Pons (tissue), 1 donor: ENCODE measurements around the gene RNGTT.
A peak's percentile ranks its signal among the peaks of the same experiment; 100 is the strongest.
"Not testable (repeated sequence)": the region's sequence is repeated elsewhere in the genome, so short reads cannot be mapped to it uniquely, and the experiment has no call there.

Experiments
- DNase-seq: peaks from one replicate; pipeline ENCODE4 v3.0.0-alpha.2; 2016; ENCODE audit warnings: low spot score

RNGTT gene

GRCh38 chr6:88910922-88911778 is 52.3 kb downstream of the RNGTT start:
- no peak for DNase-seq

DNA sequence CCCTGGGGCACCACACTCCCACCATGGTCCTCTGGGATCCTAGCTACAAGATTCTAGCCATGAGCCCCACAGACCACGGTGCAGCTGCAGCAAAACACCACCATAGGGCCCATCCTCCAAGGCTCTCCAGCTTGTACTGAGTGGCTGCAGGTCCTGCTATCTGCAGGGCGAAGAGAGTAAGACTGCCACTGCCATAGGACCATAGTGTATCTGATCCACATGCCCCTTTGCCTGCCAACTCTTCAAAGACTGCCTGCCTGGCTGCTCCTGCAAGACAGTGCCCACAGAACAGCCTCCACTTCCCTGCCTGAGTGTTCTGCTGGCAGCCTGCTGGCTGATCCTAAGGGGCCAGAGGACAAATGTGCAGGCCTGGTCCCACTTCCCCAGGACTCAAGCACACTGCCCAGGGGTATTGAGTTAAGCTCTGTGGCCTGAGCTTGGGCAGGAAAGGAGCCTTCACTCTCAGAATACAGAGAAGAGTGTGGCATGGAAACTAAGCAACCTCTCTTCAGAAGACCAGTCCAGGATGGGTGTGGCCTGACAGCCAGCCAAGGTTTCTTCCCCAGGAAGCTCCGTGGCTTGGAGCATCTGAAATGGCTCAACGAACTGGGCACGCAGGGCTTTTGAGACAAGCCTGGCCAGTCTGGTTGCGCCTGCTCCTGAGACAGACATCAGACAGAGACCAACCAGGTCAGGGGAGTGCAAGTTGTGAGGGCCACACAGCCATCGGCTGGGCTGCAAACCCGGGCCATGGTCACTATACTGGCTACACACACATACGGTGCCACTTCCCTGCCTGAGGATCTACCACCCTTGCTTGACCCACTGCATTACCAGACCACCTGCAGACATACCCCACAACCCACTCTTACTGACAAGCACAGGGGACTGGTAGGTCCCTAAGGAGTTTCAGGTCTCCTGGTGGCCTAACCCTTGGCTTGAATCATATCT is 54.5 kb downstream of the RNGTT start:
- DNase-seq: no peak

DNA sequence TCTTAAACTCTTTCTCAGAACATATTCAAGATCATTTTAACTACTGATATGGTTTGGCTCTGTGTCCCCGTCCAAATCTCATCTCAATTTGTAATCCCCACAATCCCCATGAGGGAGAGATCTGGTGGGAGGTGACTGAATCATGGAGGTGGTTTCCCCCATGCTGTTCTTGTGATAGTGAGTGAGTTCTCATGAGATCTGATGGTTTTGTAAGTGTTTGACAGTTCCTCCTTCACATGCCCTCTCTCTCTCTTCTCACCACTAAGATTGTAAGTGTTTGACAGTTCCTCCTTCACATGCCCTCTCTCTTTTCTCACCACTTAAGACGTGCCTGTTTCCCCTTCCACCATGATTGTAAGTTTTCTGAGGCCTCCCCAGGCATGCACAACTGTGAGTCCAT is 56.3 kb downstream of the RNGTT start:
- DNase-seq: not testable (repeated sequence)

DNA sequence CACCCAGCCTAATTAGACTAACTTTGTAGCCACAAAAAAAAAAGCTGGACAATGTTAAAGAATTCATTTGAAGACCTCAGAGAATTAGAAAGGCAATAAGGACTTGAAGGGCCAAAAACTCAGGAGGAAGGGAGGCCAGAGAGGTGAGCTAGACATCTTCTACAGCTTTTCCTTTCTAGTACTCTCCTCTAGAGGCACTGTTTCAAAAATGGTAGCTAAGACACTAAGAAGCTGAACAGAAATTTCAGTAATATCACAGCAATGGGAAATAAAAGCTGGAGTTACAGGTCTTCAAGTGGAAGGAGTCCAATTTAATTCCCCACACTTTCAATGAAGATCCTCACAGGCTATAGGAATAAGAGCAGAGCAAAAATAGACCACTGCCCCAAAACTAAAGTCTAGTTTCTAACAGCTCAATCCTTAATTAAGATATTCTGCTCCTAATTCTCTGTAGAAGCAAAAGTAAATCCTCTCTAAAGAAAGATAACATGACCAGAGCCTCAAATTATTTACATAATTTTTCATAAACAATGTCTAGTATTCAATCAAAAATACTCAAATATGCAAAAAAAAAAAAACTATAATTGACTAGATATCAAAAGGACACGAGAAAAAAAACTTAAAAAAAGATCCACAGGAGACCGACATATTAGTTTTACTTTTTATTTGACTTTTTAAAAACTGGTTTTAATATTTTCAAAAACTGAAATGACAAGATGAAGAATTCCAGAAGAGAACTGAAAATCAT is 63.7 kb downstream of the RNGTT start:
- no peak for DNase-seq

- DNase-seq: no peak
Measured at GRCh38 chr6:88895911-88896310, 67.5 kb downstream of the RNGTT start.

- DNase-seq: no peak
Measured at GRCh38 chr6:88890860-88891845, 72.3 kb downstream of the RNGTT start.

DNA sequence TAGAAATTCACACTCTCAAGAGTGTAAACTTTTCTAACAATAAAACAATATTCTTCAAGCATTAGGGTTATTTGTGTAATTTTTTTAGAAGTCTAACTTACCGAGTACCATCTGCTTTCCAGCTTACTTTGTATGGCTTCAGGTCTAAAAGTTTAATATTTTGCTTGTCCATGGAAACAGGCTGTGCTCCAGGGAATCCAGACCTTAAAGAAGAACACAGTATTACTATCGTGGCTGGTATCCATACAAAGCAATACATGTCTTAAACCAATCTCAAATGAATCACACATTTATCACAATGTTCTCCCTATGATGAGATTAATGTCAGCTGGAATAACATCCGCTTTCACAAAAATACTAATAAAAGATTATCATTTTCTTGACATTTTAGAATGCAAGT is 73.0 kb downstream of the RNGTT start:
- no peak for DNase-seq

GRCh38 chr6:88884361-88884760 is 79.1 kb downstream of the RNGTT start:
- no peak for DNase-seq

GRCh38 chr6:88882536-88882935 is 80.9 kb downstream of the RNGTT start:
- DNase-seq: no peak

- DNase-seq: no peak
Measured at GRCh38 chr6:88881451-88881850, 82.0 kb downstream of the RNGTT start.

- no peak for DNase-seq
Measured at GRCh38 chr6:88880021-88880420, 83.4 kb downstream of the RNGTT start.

- DNase-seq: no peak
Measured at GRCh38 chr6:88877893-88878292, 85.5 kb downstream of the RNGTT start.

DNA sequence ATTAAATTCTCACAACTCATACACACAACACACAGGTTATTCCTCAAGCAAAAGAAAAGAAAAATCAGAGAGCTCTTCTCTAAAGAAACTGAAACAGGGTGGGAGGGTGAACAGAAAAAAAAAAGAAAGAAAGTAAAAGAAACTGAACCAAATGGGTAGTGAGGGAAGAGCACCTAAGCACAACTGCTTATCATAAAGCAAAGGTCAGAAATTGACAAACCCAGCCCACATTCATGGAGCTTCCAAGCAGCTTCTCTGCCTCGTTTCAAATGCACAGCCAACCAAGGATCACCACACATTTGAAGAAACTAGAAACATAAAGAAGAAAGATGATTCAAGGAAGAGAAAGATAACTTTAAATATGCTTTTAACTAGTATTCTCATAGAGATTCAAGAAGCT is 90.5 kb downstream of the RNGTT start:
- no peak for DNase-seq

- DNase-seq: no peak
Measured at GRCh38 chr6:88871498-88871897, 91.9 kb downstream of the RNGTT start.

GRCh38 chr6:88870717-88871330 is 92.6 kb downstream of the RNGTT start:
- peak; percentile 79 for DNase-seq

DNA sequence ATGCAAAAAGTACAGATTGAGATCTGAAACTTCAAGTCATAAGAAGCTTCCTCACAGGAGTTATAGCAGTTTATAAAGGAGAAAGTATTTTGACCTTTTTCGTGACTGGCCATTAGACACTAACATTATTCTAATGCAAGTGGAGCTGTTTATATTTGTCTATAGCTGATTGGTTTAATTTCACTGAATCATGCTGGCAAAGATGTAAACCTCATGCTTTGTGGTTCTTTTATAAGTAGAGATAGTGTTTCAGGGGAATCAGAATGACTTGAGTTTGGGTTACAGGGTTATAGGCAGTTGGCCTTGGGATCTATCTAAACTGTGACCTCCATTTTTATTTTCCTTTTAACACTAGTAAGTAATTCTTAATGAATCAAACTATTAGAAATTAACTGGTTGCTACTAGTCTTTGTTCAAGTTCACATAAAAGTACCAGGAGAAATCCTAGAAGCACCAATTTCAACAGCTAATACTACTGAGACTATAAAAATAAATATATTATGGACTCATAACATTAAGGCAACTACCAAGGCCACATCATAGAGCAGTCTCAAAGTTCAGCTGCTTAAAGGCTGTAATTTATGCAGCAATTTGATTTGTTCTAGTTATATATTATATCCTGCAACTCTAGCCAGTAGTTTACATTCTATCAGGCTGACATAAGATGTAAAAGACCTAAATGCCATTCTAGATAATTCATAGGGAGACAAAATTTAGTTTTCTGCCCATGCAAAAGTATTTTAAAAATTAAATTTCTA is 94.0 kb downstream of the RNGTT start:
- no peak for DNase-seq

DNA sequence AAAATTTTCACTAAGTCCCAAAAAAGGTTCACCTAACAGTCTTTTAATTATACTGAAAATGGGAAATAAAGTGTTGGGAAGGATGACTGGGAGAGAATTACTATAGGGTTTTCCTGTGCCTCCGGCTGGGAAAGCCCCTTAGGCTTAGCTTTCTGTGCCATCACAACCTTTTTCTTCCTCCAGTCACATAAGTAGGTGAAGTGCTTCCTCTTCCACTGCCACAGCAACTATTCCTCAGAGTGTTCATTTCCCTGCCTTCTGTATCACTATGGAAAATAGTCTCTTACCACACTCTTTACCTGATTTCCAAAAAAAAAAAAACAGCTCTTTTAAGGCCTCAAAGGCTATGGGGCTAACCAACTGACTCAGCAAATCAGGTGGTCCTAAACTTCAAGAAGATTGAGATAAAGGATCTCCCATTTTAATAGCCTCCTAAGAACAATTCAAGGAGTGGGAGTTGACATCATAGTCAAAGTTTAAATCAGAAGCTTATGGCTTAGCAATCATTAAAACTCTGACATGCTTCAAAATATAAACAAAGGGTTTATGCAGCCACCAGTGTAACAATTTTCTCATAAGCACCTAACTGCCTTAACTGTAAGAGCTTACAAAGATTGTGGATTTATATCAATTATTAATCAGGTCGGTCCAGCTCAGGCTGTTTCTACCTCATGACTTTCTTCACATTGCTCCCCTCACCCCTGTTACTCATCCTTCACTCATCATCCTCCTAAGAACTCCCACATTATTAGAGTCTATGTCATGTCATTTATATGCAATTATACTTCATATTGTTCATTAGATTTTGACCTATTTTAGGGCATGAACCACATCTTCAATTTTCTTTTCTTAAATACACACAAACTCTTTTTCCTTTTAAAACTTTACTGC is 95.3 kb downstream of the RNGTT start:
- DNase-seq: no peak

- no peak for DNase-seq
Measured at GRCh38 chr6:88866856-88867255, 96.6 kb downstream of the RNGTT start.

DNA sequence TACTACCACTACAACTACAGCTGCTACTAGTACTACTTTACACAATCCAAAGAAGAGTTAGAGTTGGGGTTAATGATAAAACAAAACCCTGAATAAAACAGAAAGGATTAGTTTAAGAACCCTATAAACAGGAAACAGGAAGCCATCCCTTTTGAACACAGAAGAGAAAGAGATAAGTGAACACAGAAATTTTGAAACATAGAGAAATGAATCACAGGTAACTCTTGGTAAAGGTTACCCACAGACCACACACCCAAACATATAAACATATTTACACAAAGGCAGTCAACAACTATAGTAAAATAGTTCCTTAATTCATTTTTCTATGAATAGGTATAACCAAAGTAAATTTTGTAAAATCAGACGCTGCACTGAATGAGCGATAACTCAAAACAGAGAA is 98.1 kb downstream of the RNGTT start:
- DNase-seq: no peak
